ENCODE measurements around the gene MATN1.

DNA sequence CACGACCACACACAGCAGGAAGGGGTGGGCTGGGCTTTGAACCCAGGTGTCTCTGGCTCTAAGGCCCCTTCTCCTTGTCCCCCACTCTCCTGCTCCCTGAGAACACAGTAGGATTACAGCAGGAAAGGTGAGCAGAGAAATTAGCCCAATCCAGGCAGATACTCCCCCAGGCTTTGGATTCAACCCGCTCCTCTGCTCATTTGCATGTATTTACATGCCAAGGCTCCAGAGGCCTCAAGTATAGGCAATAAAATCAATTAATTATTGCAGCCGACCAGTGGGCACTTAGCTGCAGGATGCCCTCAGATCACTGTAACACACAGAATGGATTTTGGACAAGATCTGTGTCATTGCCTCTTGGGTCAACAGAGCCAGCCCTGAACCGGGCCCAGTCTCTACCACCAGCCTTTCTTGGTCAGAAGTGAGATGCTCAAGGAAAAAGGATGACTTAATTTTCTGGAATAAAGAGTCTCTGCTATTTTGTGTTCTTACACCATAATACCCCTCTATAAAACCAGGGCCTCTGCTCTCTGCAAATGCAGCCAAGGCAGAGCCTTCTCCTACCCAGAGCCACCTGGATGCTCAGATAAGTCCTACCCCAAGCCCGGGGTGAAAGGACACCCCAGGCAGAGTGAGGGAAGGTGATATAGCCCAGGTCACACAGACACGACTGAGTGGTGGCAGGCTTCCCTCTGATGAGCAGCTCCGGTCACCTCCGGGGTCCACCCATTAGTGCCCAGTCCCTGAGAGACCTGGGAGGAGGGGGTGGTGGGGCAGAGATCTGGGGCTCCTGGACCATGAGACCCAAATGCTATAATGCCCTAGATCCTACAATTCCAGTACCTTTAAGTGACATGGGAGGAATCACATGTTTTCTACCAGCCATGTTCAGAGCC lies 28.9 kb downstream of the MATN1 start:
- no peak for TF ChIP-seq GABPA (IDR thresholded peaks at IDR 0.05; ENCODE audit: low read depth)
- no peak for TF ChIP-seq POLR2AphosphoS5 (IDR thresholded peaks at IDR 0.05; ENCODE audit: low read depth)
- no peak for TF ChIP-seq CTCF (IDR thresholded peaks at IDR 0.05; ENCODE audit: insufficient read depth, low read length)
- TF ChIP-seq, protein P1, sequence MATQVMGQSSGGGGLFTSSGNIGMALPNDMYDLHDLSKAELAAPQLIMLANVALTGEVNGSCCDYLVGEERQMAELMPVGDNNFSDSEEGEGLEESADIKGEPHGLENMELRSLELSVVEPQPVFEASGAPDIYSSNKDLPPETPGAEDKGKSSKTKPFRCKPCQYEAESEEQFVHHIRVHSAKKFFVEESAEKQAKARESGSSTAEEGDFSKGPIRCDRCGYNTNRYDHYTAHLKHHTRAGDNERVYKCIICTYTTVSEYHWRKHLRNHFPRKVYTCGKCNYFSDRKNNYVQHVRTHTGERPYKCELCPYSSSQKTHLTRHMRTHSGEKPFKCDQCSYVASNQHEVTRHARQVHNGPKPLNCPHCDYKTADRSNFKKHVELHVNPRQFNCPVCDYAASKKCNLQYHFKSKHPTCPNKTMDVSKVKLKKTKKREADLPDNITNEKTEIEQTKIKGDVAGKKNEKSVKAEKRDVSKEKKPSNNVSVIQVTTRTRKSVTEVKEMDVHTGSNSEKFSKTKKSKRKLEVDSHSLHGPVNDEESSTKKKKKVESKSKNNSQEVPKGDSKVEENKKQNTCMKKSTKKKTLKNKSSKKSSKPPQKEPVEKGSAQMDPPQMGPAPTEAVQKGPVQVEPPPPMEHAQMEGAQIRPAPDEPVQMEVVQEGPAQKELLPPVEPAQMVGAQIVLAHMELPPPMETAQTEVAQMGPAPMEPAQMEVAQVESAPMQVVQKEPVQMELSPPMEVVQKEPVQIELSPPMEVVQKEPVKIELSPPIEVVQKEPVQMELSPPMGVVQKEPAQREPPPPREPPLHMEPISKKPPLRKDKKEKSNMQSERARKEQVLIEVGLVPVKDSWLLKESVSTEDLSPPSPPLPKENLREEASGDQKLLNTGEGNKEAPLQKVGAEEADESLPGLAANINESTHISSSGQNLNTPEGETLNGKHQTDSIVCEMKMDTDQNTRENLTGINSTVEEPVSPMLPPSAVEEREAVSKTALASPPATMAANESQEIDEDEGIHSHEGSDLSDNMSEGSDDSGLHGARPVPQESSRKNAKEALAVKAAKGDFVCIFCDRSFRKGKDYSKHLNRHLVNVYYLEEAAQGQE (IDR thresholded peaks at IDR 0.05; ENCODE audit: insufficient replicate concordance, low read depth), result no peak
- no peak for TF ChIP-seq SPI1 (IDR thresholded peaks at IDR 0.05; ENCODE audit: borderline replicate concordance, low read depth)
